Activated CD4-positive, alpha-beta T cell treated with anti-CD3 and anti-CD28 coated beads for 36 hours (primary cell): Measurements from ENCODE around the gene PDAP1. TPM values are rescaled to one million over a fixed set of nuclear protein-coding genes. Genes with fewer than 3 reads are reported as not detected.
"Not testable (repeated sequence)": the region's sequence is repeated elsewhere in the genome, so short reads cannot be mapped to it uniquely, and the experiment has no call there.

Source experiments
- ATAC-seq: fragments of 200-7000 bp; cut with Tn5 transposase; one replicate; pipeline ENCODE4 v1.10.0; 2021; ENCODE audit warnings: mild to moderate bottlenecking, moderate library complexity
- CTCF ChIA-PET: fragments of 350-600 bp; sonication (Branson Sonifier 250); formaldehyde crosslinking; loops from one replicate; lab custom pipeline; 2021; ENCODE audit warnings: antibody characterized with exemption; lab: Charles Lee
- POLR2A ChIA-PET: fragments of 350-600 bp; sonication (Branson Sonifier 250); formaldehyde crosslinking; loops from one replicate; lab custom pipeline; 2021; ENCODE audit warnings: antibody characterized with exemption, inconsistent platforms; lab: Charles Lee
- DNase-seq: peaks from one replicate; pipeline ENCODE4 v3.0.0-alpha.2; 2020
- H3K27ac Mint-ChIP-seq: one replicate; pipeline ENCODE4 v1.8.0; 2021; ENCODE audit warnings: mixed read lengths
- H3K27me3 Mint-ChIP-seq: one replicate; pipeline ENCODE4 v1.8.0; 2021; ENCODE audit warnings: mixed read lengths
- H3K36me3 Mint-ChIP-seq: one replicate; pipeline ENCODE4 v1.8.0; 2021; ENCODE audit warnings: low read depth, mixed read lengths
- H3K4me1 Mint-ChIP-seq: one replicate; pipeline ENCODE4 v1.8.0; 2021; ENCODE audit warnings: mixed read lengths
- H3K4me3 Mint-ChIP-seq: one replicate; pipeline ENCODE4 v1.8.0; 2021; ENCODE audit warnings: mild to moderate bottlenecking, moderate library complexity, mixed read lengths
- H3K9me3 Mint-ChIP-seq: one replicate; pipeline ENCODE4 v1.8.0; 2021; ENCODE audit warnings: low read depth, mixed read lengths
- intact Hi-C, 2 experiments: fragments of 100-400 bp; cut with DNase I in 1 of 2; cut with micrococcal nuclease in 1 of 2; formaldehyde crosslinking; loops; one replicate each; pipeline versions ENCODE4 v1.14.2 to v1.15.1; 2022 to 2024; cut with DNase I, micrococcal nuclease
- total RNA-seq, 2 experiments: library from RNA; stranded (reverse); gene quantifications; one replicate each; pipeline ENCODE4 v1.2.3, GENCODE V29; 2021

Gene PDAP1
- total RNA-seq, 2 experiments from 2014 or later, result 171 TPM

GRCh38 chr7:99379693-99380031, 28.7 kb downstream of the PDAP1 start:
- H3K9me3 Mint-ChIP-seq, ATAC-seq, H3K27me3 Mint-ChIP-seq, DNase-seq: not testable (repeated sequence)
- CTCF ChIA-PET, result interaction anchor here (1.0 kb wide), 1 partner anchor 27 kb away, joined by 4 read pairs; no protein-coding TSS in a partner anchor
- Mint-ChIP-seq H3K36me3 (peaks cover 55% of the 10 kb centered on the region), H3K4me1 (peaks cover 62% of the 10 kb centered on the region), H3K4me3 (peak overlapping the region; percentile 78), H3K27ac (peak overlapping the region; percentile 96)
- POLR2A ChIA-PET, result interaction anchor here (1.0 to 1.5 kb wide), 2 partner anchors 13 to 29 kb away, joined by 3 to 5 read pairs; partner anchors contain the start of genes BUD31 and PDAP1
- intact Hi-C loops, result loop anchor here (1.0 to 5.0 kb wide), 4 partner anchors 55 to 1097 kb away; partner anchors contain the start of genes ARPC1A (in 1 of the 2), BRI3 (in 1 of the 2), CPSF4 (in 1 of the 2) and PTCD1 (in 1 of the 2)

GRCh38 chr7:99379043-99379577, 29.3 kb downstream of the PDAP1 start:
- peak; percentile 25 for ATAC-seq
- no peaks in the 10 kb centered on the region for H3K9me3 Mint-ChIP-seq
- peak overlapping the region; percentile 78 for H3K4me3 Mint-ChIP-seq
- peaks cover 50% of the 10 kb centered on the region for H3K36me3 Mint-ChIP-seq
- ChIA-PET POLR2A (interaction anchor here (1.0 to 1.5 kb wide), 2 partner anchors 13 to 30 kb away, joined by 3 to 5 read pairs; partner anchors contain the start of genes BUD31 and PDAP1), CTCF (interaction anchor here (0.6 to 1.0 kb wide), 3 partner anchors 26 to 722 kb away, joined by 3 to 4 read pairs (median 4); partner anchors contain the start of gene MCM7)
- H3K27me3 Mint-ChIP-seq, result no peaks in the 10 kb centered on the region
- intact Hi-C loops, result no loop called here
- peak; percentile 74 for DNase-seq
- H3K4me1 Mint-ChIP-seq, result peaks cover 57% of the 10 kb centered on the region
- H3K27ac Mint-ChIP-seq, result peak overlapping the region; percentile 96

- peak overlapping the region; percentile 72 for H3K4me3 Mint-ChIP-seq
- peaks cover 35% of the 10 kb centered on the region for H3K4me1 Mint-ChIP-seq
- POLR2A ChIA-PET, result interaction anchor here (0.6 to 1.2 kb wide), 4 partner anchors 32 to 1577 kb away, joined by 3 to 4 read pairs (median 4); partner anchors contain the start of genes BUD31 and PDAP1
- ATAC-seq (peak; percentile 54), DNase-seq (peak; percentile 82)
- peaks cover 31% of the 10 kb centered on the region for H3K36me3 Mint-ChIP-seq
- no peaks in the 10 kb centered on the region for H3K9me3 Mint-ChIP-seq
- CTCF ChIA-PET, result no interaction called here
- intact Hi-C loops, result loop anchor here in 1 of 2 experiments (1.0 to 2.0 kb wide), 3 partner anchors 91 to 184 kb away; partner anchors contain the start of genes ATP5MF, ZKSCAN5 and ZNF655
- H3K27me3 Mint-ChIP-seq, result no peaks in the 10 kb centered on the region
- peak overlapping the region; percentile 67 for H3K27ac Mint-ChIP-seq
Observed at GRCh38 chr7:99375070-99375807, 33.2 kb downstream of the PDAP1 start.

GRCh38 chr7:99374111-99375064, 34.0 kb downstream of the PDAP1 start, which contains the start of gene ARPC1B:
ARPC1B (plus strand) TSS chr7:99374730; CDS start chr7:99385715, 10,985 bp downstream.
- POLR2A ChIA-PET, result interaction anchor here (0.6 to 1.0 kb wide), 6 partner anchors 16 to 36 kb away, joined by 3 to 8 read pairs (median 4); partner anchors contain the start of genes BUD31 and PDAP1
- Mint-ChIP-seq H3K4me1 (peaks cover 28% of the 10 kb centered on the region), H3K9me3 (no peaks in the 10 kb centered on the region), H3K4me3 (peak within 1 kb of the TSS; percentile 72), H3K27me3 (no peaks in the 10 kb centered on the region), H3K36me3 (peaks cover 28% of the 10 kb centered on the region), H3K27ac (peak within 1 kb of the TSS; percentile 67)
- ATAC-seq (peak; percentile 61), DNase-seq (peak; percentile 94)
- intact Hi-C loops, result loop anchor here (1.0 to 5.0 kb wide), 9 partner anchors 19 to 495 kb away; partner anchors contain the start of genes BUD31 (in 2 of the 2), PDAP1 (in 2 of the 2), ARPC1A (in 1 of the 2) and ATP5MF (in 1 of the 2)
- CTCF ChIA-PET, result interaction anchor here (0.6 kb wide), 1 partner anchor 271 kb away, joined by 3 read pairs; no protein-coding TSS in a partner anchor

GRCh38 chr7:99373091-99374066, 35.0 kb downstream of the PDAP1 start:
- Mint-ChIP-seq H3K4me3 (peak overlapping the region; percentile 72), H3K4me1 (peaks cover 22% of the 10 kb centered on the region), H3K27me3 (no peaks in the 10 kb centered on the region), H3K9me3 (no peaks in the 10 kb centered on the region), H3K27ac (peak overlapping the region; percentile 69), H3K36me3 (peaks cover 25% of the 10 kb centered on the region)
- intact Hi-C loops, result loop anchor here (1.0 to 5.0 kb wide), 8 partner anchors 20 to 494 kb away; partner anchors contain the start of genes BUD31 (in 2 of the 2), PDAP1 (in 2 of the 2), ARPC1A (in 1 of the 2) and ZKSCAN5 (in 1 of the 2)
- ATAC-seq (no peak), DNase-seq (no peak)
- ChIA-PET POLR2A (interaction anchor here (0.6 to 1.0 kb wide), 5 partner anchors 17 to 242 kb away, joined by 3 to 8 read pairs (median 3); partner anchors contain the start of gene BUD31), CTCF (interaction anchor here (0.5 to 1.2 kb wide), 4 partner anchors 36 to 1528 kb away, joined by 3 to 4 read pairs (median 3); partner anchors contain the start of genes BUD31 and PDAP1)

- intact Hi-C loops, result loop anchor here in 1 of 2 experiments (5.0 kb wide), 1 partner anchor 35 kb away; the partner anchor contains the start of genes BUD31 and PDAP1
- Mint-ChIP-seq H3K27me3 (no peaks in the 10 kb centered on the region), H3K9me3 (no peaks in the 10 kb centered on the region), H3K4me3 (peak overlapping the region; percentile 55), H3K36me3 (peaks cover 18% of the 10 kb centered on the region), H3K4me1 (peaks cover 16% of the 10 kb centered on the region), H3K27ac (peak overlapping the region; percentile 69)
- POLR2A ChIA-PET, result interaction anchor here (0.6 kb wide), 2 partner anchors 45 to 243 kb away, joined by 3 to 6 read pairs; no protein-coding TSS in a partner anchor
- ATAC-seq (no peak), DNase-seq (no peak)
- CTCF ChIA-PET, result interaction anchor here (0.5 to 1.2 kb wide), 3 partner anchors 36 to 1529 kb away, joined by 3 to 4 read pairs (median 3); partner anchors contain the start of genes BUD31 and PDAP1
Observed at GRCh38 chr7:99372275-99373090, 35.9 kb downstream of the PDAP1 start.

- H3K9me3 Mint-ChIP-seq, result no peaks in the 10 kb centered on the region
- H3K27me3 Mint-ChIP-seq, result no peaks in the 10 kb centered on the region
- peaks cover 7% of the 10 kb centered on the region for H3K4me1 Mint-ChIP-seq
- peaks cover 19% of the 10 kb centered on the region for H3K36me3 Mint-ChIP-seq
- CTCF ChIA-PET, result no interaction called here
- H3K4me3 Mint-ChIP-seq, result no peak overlapping the region
- H3K27ac Mint-ChIP-seq, result no peak overlapping the region
- ATAC-seq (no peak), DNase-seq (no peak)
- POLR2A ChIA-PET, result interaction anchor here (0.6 kb wide), 1 partner anchor 104 kb away, joined by 3 read pairs; no protein-coding TSS in a partner anchor
- intact Hi-C loops, result loop anchor here in 1 of 2 experiments (5.0 kb wide), 1 partner anchor 36 kb away; the partner anchor contains the start of genes BUD31 and PDAP1
Observed at GRCh38 chr7:99371376-99371920, 36.9 kb downstream of the PDAP1 start.

GRCh38 chr7:99369767-99370391, 38.5 kb downstream of the PDAP1 start:
- intact Hi-C loops, result loop anchor here in 1 of 2 experiments (5.0 kb wide), 1 partner anchor 37 kb away; the partner anchor contains the start of genes BUD31 and PDAP1
- POLR2A ChIA-PET, result interaction anchor here (0.6 kb wide), 2 partner anchors 37 to 153 kb away, joined by 3 to 5 read pairs; no protein-coding TSS in a partner anchor
- Mint-ChIP-seq H3K27ac (peak overlapping the region; percentile 13), H3K36me3 (peaks cover 17% of the 10 kb centered on the region), H3K27me3 (no peaks in the 10 kb centered on the region), H3K4me1 (peaks cover 2% of the 10 kb centered on the region), H3K4me3 (no peak overlapping the region), H3K9me3 (no peaks in the 10 kb centered on the region)
- CTCF ChIA-PET, result no interaction called here
- DNase-seq, result no peak
- ATAC-seq, result no peak
